HepG2 (cell line): ENCODE results near the gene CXXC5. TPM values are rescaled to one million over a fixed set of nuclear protein-coding genes. Genes with fewer than 3 reads are reported as not detected.

ENCODE experiments used
- AHR ChIP-seq: IDR thresholded peaks from 2 replicates; pipeline ENCODE4 v1.6.1; 2018; ENCODE audit warnings: missing genetic modification reagents, missing compliant biosample characterization
- ARNT ChIP-seq: fragments of 450-650 bp; IDR thresholded peaks from 2 replicates; pipeline ENCODE4 v1.6.1; 2017
- CBX1 ChIP-seq: IDR thresholded peaks from one replicate; pipeline ENCODE4 v1.6.1; 2016; ENCODE audit warnings: antibody characterized with exemption, low read depth
- CEBPB ChIP-seq: IDR thresholded peaks from 2 replicates; pipeline ENCODE4 v1.6.1; 2011; ENCODE audit warnings: low read depth, low read length, improper control_type of control experiment, borderline replicate concordance
- CHCHD3 ChIP-seq: sonication (generic); formaldehyde crosslinking; IDR thresholded peaks from 2 replicates; pipeline ENCODE4 v1.8.0; 2022; ENCODE audit warnings: mild to moderate bottlenecking, missing genetic modification reagents, moderate library complexity
- CREB3 ChIP-seq: sonication (generic); formaldehyde crosslinking; IDR thresholded peaks from 2 replicates; pipeline ENCODE4 v1.5.0; 2020; ENCODE audit warnings: missing genetic modification reagents
- DR1 ChIP-seq: sonication (generic); formaldehyde crosslinking; IDR thresholded peaks from 2 replicates; pipeline ENCODE4 v1.8.0; 2021; ENCODE audit warnings: mild to moderate bottlenecking, missing genetic modification reagents, inconsistent platforms
- HDAC2 ChIP-seq: sonication (generic); formaldehyde crosslinking; IDR thresholded peaks from 2 replicates; pipeline ENCODE4 v1.4.0; 2020; ENCODE audit warnings: missing genetic modification reagents
- JUND ChIP-seq: sonication (generic); formaldehyde crosslinking; IDR thresholded peaks from 2 replicates; pipeline ENCODE4 v1.8.0; 2022; ENCODE audit warnings: mild to moderate bottlenecking, missing genetic modification reagents
- NFIC ChIP-seq: IDR thresholded peaks from 2 replicates; pipeline ENCODE4 v1.6.1; 2012; ENCODE audit warnings: mild to moderate bottlenecking, low read length, inconsistent platforms
- PPARG ChIP-seq: conservative IDR thresholded peaks from 2 replicates; pipeline ENCODE4 v1.6.1; 2016; ENCODE audit warnings: missing biosample characterization, missing genetic modification reagents
- RNF2 ChIP-seq: fragments of 450-650 bp; conservative IDR thresholded peaks from 2 replicates; pipeline ENCODE4 v1.6.1; 2016; ENCODE audit warnings: low read depth
- SKIL ChIP-seq: sonication (generic); formaldehyde crosslinking; IDR thresholded peaks from 2 replicates; pipeline ENCODE4 v1.8.0; 2022; ENCODE audit warnings: missing genetic modification reagents, mild to moderate bottlenecking, moderate library complexity, borderline replicate concordance
- SP140L ChIP-seq: sonication (generic); formaldehyde crosslinking; IDR thresholded peaks from 2 replicates; pipeline ENCODE4 v1.4.0; 2020; ENCODE audit warnings: missing genetic modification reagents, borderline replicate concordance
- SRSF4 ChIP-seq: fragments of 200-400 bp; formaldehyde crosslinking; IDR thresholded peaks from one replicate; pipeline ENCODE4 v1.6.1; 2018; ENCODE audit warnings: mild to moderate bottlenecking, low read depth, low read length, moderate library complexity; ENCODE audit not compliant: poor library complexity, severe bottlenecking
- TARDBP ChIP-seq: sonication (generic); formaldehyde crosslinking; IDR thresholded peaks from 2 replicates; pipeline ENCODE4 v1.8.0; 2022; ENCODE audit warnings: mild to moderate bottlenecking, missing genetic modification reagents
- ZBTB25 ChIP-seq: IDR thresholded peaks from 2 replicates; pipeline ENCODE4 v1.6.1; 2018; ENCODE audit warnings: missing genetic modification reagents
- ZBTB7A ChIP-seq: sonication (generic); formaldehyde crosslinking; IDR thresholded peaks from 2 replicates; pipeline ENCODE4 v1.8.0; 2022; ENCODE audit warnings: mild to moderate bottlenecking, missing genetic modification reagents
- ZFP37 ChIP-seq: sonication (generic); formaldehyde crosslinking; IDR thresholded peaks from 2 replicates; pipeline ENCODE4 v1.4.0; 2020; ENCODE audit warnings: missing genetic modification reagents, borderline replicate concordance
- ZNF12 ChIP-seq: sonication (generic); formaldehyde crosslinking; IDR thresholded peaks from 2 replicates; pipeline ENCODE4 v1.5.0; 2020; ENCODE audit warnings: missing genetic modification reagents
- ZNF20 ChIP-seq: sonication (generic); formaldehyde crosslinking; IDR thresholded peaks from 2 replicates; pipeline ENCODE4 v1.4.0; 2020; ENCODE audit warnings: mild to moderate bottlenecking, moderate library complexity, missing genetic modification reagents
- ZNF432 ChIP-seq: sonication (generic); formaldehyde crosslinking; IDR thresholded peaks from 2 replicates; pipeline ENCODE4 v1.5.0; 2020; ENCODE audit warnings: missing genetic modification reagents, mild to moderate bottlenecking, borderline replicate concordance
- ZNF678 ChIP-seq: sonication (generic); formaldehyde crosslinking; IDR thresholded peaks from 2 replicates; pipeline ENCODE4 v1.4.0; 2020; ENCODE audit warnings: mild to moderate bottlenecking, missing genetic modification reagents
- polyA plus RNA-seq, 8 experiments: library from polyadenylated mRNA; depleted of rRNA in 3 of 8; stranded (reverse) in 7 of 8; unstranded in 1 of 8; fragments of >200 nt; fragmentation: Illumina TruSeq in 4 of 8; extraction: Trizol in 4 of 8; gene quantifications; 2 replicates each; pipeline versions ENCODE4 v1.2.1 to v1.2.3, GENCODE V29; 2011 to 2016; ENCODE audit warnings: low read depth in 4 of 8, missing spikeins in 1 of 8, mixed read lengths in 1 of 8; ENCODE audit not compliant: insufficient read depth in 1 of 8
- total RNA-seq, 5 experiments: library from RNA; depleted of rRNA; stranded (reverse); fragments of >200 nt; fragmentation: Illumina TruSeq; extraction: Trizol; gene quantifications; 2 replicates each; pipeline ENCODE4 v1.2.3, GENCODE V29; 2016; ENCODE audit warnings: low read depth in 1 of 5
- TF ChIP-seq, protein P1 (sequence below): IDR thresholded peaks from 2 replicates; pipeline ENCODE4 v1.4.0; 2020; ENCODE audit warnings: mild to moderate bottlenecking, missing genetic modification reagents

CXXC5 gene
- total and polyA plus RNA-seq, 2 of the 13 experiments (the other 11 are each of a cell fraction or from before 2014, with no cell fraction given): 32.3 to 33.0 TPM

GRCh38 chr5:139637438-139638089 lies 10.6 kb upstream of the CXXC5 start (continued):
- TF ChIP-seq SKIL (CRISPR knock-in tag): peak; percentile 95
- TF ChIP-seq NFIC: peak; percentile 36; the same call in 1 of the 2 replicates
- no peak for TF ChIP-seq ZNF20 (CRISPR knock-in tag)
- 0 out of 2 replicates have a peak, but pooled peaks have one; percentile 43 for TF ChIP-seq RNF2
- TF ChIP-seq ZFP37 (CRISPR knock-in tag): 0 out of 2 replicates have a peak, but pooled peaks have one; percentile 47
- peak; percentile 90 for TF ChIP-seq ZBTB25 (CRISPR knock-in tag)
- 0 out of 2 replicates have a peak, but pooled peaks have one; percentile 32 for TF ChIP-seq CREB3 (CRISPR knock-in tag)
- TF ChIP-seq PPARG (CRISPR knock-in tag): 0 out of 2 replicates have a peak, but pooled peaks have one; percentile 22
- peak; percentile 98 for TF ChIP-seq ZBTB7A (CRISPR knock-in tag)
- TF ChIP-seq CHCHD3 (CRISPR knock-in tag): peak; percentile 74; the same call in 1 of the 2 replicates
- TF ChIP-seq ZNF12 (CRISPR knock-in tag): no peak
- TF ChIP-seq ZNF432 (CRISPR knock-in tag): no peak
- TF ChIP-seq CBX1: peak; percentile 34
- no peak for TF ChIP-seq AHR (CRISPR knock-in tag)
- TF ChIP-seq DR1: no peak
- TF ChIP-seq HDAC2 (CRISPR knock-in tag): peak; percentile 89
- peak; percentile 92 for TF ChIP-seq TARDBP (CRISPR knock-in tag)
- TF ChIP-seq CEBPB: peak; percentile 73
- no peak for TF ChIP-seq ARNT
- TF ChIP-seq SRSF4: no peak
- TF ChIP-seq, protein P1, sequence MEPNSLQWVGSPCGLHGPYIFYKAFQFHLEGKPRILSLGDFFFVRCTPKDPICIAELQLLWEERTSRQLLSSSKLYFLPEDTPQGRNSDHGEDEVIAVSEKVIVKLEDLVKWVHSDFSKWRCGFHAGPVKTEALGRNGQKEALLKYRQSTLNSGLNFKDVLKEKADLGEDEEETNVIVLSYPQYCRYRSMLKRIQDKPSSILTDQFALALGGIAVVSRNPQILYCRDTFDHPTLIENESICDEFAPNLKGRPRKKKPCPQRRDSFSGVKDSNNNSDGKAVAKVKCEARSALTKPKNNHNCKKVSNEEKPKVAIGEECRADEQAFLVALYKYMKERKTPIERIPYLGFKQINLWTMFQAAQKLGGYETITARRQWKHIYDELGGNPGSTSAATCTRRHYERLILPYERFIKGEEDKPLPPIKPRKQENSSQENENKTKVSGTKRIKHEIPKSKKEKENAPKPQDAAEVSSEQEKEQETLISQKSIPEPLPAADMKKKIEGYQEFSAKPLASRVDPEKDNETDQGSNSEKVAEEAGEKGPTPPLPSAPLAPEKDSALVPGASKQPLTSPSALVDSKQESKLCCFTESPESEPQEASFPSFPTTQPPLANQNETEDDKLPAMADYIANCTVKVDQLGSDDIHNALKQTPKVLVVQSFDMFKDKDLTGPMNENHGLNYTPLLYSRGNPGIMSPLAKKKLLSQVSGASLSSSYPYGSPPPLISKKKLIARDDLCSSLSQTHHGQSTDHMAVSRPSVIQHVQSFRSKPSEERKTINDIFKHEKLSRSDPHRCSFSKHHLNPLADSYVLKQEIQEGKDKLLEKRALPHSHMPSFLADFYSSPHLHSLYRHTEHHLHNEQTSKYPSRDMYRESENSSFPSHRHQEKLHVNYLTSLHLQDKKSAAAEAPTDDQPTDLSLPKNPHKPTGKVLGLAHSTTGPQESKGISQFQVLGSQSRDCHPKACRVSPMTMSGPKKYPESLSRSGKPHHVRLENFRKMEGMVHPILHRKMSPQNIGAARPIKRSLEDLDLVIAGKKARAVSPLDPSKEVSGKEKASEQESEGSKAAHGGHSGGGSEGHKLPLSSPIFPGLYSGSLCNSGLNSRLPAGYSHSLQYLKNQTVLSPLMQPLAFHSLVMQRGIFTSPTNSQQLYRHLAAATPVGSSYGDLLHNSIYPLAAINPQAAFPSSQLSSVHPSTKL: peak; percentile 54
- TF ChIP-seq ZNF678: no peak; the same call in 1 of the 2 replicates
- TF ChIP-seq SP140L (CRISPR knock-in tag): no peak
- no peak for TF ChIP-seq JUND (CRISPR knock-in tag)
